ENCODE data around the gene ALX4.

Gene ALX4

GRCh38 chr11:44314733-44315132, 4.8 kb upstream of the ALX4 start:
- DNase-seq: no peak

GRCh38 chr11:44313761-44314489, 4.0 kb upstream of the ALX4 start:
- no peak for DNase-seq

- no peak for DNase-seq
These were observed 2.9 kb upstream of the ALX4 start for GRCh38 chr11:44312876-44313275.

GRCh38 chr11:44311339-44312261, 1.7 kb upstream of the ALX4 start:
- DNase-seq: no peak

- DNase-seq: no peak
These were observed 729 bp upstream of the ALX4 start for GRCh38 chr11:44310463-44311272.

GRCh38 chr11:44310206-44310462, 195 bp upstream of the ALX4 start:
- DNase-seq: no peak

- DNase-seq: no peak
These were observed 939 bp downstream of the ALX4 start for GRCh38 chr11:44308923-44309477.

GRCh38 chr11:44308256-44308922, 1.6 kb downstream of the ALX4 start:
- no peak for DNase-seq

- no peak for DNase-seq
These were observed 2.4 kb downstream of the ALX4 start for GRCh38 chr11:44307340-44308099.

- no peak for DNase-seq
These were observed 3.1 kb downstream of the ALX4 start for GRCh38 chr11:44306918-44307244.

GRCh38 chr11:44306052-44306917, 3.7 kb downstream of the ALX4 start:
- DNase-seq: no peak

- DNase-seq: no peak
These were observed 4.4 kb downstream of the ALX4 start for GRCh38 chr11:44305470-44306051.

GRCh38 chr11:44305026-44305469, 4.9 kb downstream of the ALX4 start:
- no peak for DNase-seq

- DNase-seq: no peak
These were observed 5.6 kb downstream of the ALX4 start for GRCh38 chr11:44304091-44305025.

- DNase-seq: no peak
These were observed 6.5 kb downstream of the ALX4 start for GRCh38 chr11:44303401-44303938.

GRCh38 chr11:44301564-44302271, 8.2 kb downstream of the ALX4 start:
- peak; percentile 66 for DNase-seq

GRCh38 chr11:44300844-44301563, 8.9 kb downstream of the ALX4 start:
- peak; percentile 24 for DNase-seq

- DNase-seq: no peak
These were observed 11.1 kb downstream of the ALX4 start for GRCh38 chr11:44298862-44299261.
